GM12878 (cell line): ENCODE data around the gene PSAP. TPM values are rescaled to one million over a fixed set of nuclear protein-coding genes. Genes with fewer than 3 reads are reported as not detected.

Experiments used
- ATAC-seq: fragments of 200-7000 bp; cut with Tn5 transposase; 3 replicates; pipeline ENCODE4 v1.9.1; 2020; ENCODE audit warnings: mild to moderate bottlenecking, moderate library complexity
- BruUV-seq: library from RNA; stranded (reverse); fragments of 400-500 nt; replicated peaks from 2 replicates; lab custom pipeline; 2021; lab: Mats Ljungman, UMichigan
- CTCF ChIA-PET: fragments of 300-600 bp; sonication (Branson Sonifier 250); formaldehyde crosslinking; extraction: SDS; loops from one replicate; lab custom pipeline; 2021; ENCODE audit warnings: inconsistent platforms; lab: Yijun Ruan, JAX
- POLR2A ChIA-PET: fragments of 350-600 bp; formaldehyde crosslinking; extraction: SDS; loops from one replicate; lab custom pipeline; 2021; ENCODE audit warnings: inconsistent platforms; lab: Charles Lee
- RAD21 ChIA-PET: fragments of 300-600 bp; sonication (Branson Sonifier 250); formaldehyde crosslinking; loops from one replicate; lab custom pipeline; 2023; ENCODE audit warnings: antibody characterized with exemption; ENCODE audit not compliant: unreplicated experiment; lab: Charles Lee
- SMC1A ChIA-PET: fragments of 300-600 bp; sonication (Branson Sonifier 250); formaldehyde crosslinking; loops from one replicate; lab custom pipeline; 2023; ENCODE audit not compliant: unreplicated experiment, uncharacterized antibody; lab: Charles Lee
- DNase-seq: peaks from one replicate; pipeline ENCODE4 v3.0.0-alpha.2; 2011; ENCODE audit warnings: low read depth, low spot score
- FAIRE-seq: peaks from 3 replicates; lab custom pipeline; 2011; peaks lifted over from hg19 to GRCh38; lab: Jason Lieb, UNC
- H2AFZ ChIP-seq: 2 replicates; pipeline ENCODE4 v1.6.0; 2011; ENCODE audit warnings: low read depth, low read length, control low read depth; ENCODE audit not compliant: control insufficient read depth
- H3K27ac ChIP-seq: 2 replicates; pipeline ENCODE4 v1.5.1; 2011; ENCODE audit warnings: control low read depth; ENCODE audit not compliant: control insufficient read depth, insufficient read depth
- H3K27me3 ChIP-seq, 2 experiments: replicated peaks in 1 of 2; 2 replicates each; pipeline versions ENCODE4 v1.6.0 to v1.6.1; 2011; ENCODE audit warnings: low read length in 1 of 2; ENCODE audit not compliant: control insufficient read depth in 2 of 2, insufficient read depth in 2 of 2
- H3K36me3 ChIP-seq, 2 experiments: 2 replicates each; pipeline ENCODE4 v1.5.1; 2011; ENCODE audit warnings: low read length in 1 of 2; ENCODE audit not compliant: control insufficient read depth in 2 of 2, insufficient read depth in 2 of 2
- H3K4me1 ChIP-seq: 2 replicates; pipeline ENCODE4 v1.6.1; 2011; ENCODE audit warnings: mild to moderate bottlenecking, low read length, moderate library complexity, mixed read lengths; ENCODE audit not compliant: control insufficient read depth, insufficient read depth
- H3K4me2 ChIP-seq: 2 replicates; pipeline ENCODE4 v1.6.0; 2011; ENCODE audit warnings: control low read depth; ENCODE audit not compliant: control insufficient read depth, insufficient read depth
- H3K4me3 ChIP-seq: fragments of 200-600 bp; sonication (generic); 2 replicates; pipeline ENCODE4 v1.5.1; 2016
- H3K79me2 ChIP-seq: 2 replicates; pipeline ENCODE4 v1.6.0; 2011; ENCODE audit warnings: low read length; ENCODE audit not compliant: control insufficient read depth, insufficient read depth
- H3K9ac ChIP-seq: 2 replicates; pipeline ENCODE4 v1.8.0; 2011; ENCODE audit warnings: low read length, control low read depth, mixed read lengths; ENCODE audit not compliant: control insufficient read depth, insufficient read depth
- H3K9me3 ChIP-seq: replicated peaks from 3 replicates; pipeline ENCODE4 v1.5.1; 2011; ENCODE audit warnings: mild to moderate bottlenecking, low read length; ENCODE audit not compliant: control insufficient read depth, insufficient read depth
- H4K20me1 ChIP-seq: 2 replicates; pipeline ENCODE4 v1.6.0; 2011; ENCODE audit not compliant: control insufficient read depth, insufficient read depth
- CHD2 ChIP-seq: IDR thresholded peaks from 2 replicates; pipeline ENCODE4 v1.6.1; 2011; ENCODE audit warnings: low read depth, low read length, improper control_type of control experiment, borderline replicate concordance
- GATAD2B ChIP-seq: fragments of 450-650 bp; conservative IDR thresholded peaks from 2 replicates; pipeline ENCODE4 v1.6.1; 2017; ENCODE audit warnings: low read depth, mild to moderate bottlenecking, moderate library complexity
- SMAD5 ChIP-seq: IDR thresholded peaks from 2 replicates; pipeline ENCODE4 v1.6.1; 2016; ENCODE audit warnings: antibody characterized with exemption, low read depth
- SP1 ChIP-seq: IDR thresholded peaks from one replicate; pipeline ENCODE4 v1.6.1; 2011; ENCODE audit warnings: low read depth, low read length
- ZNF622 ChIP-seq: fragments of 450-650 bp; IDR thresholded peaks from 2 replicates; pipeline ENCODE4 v1.6.1; 2017; ENCODE audit warnings: mild to moderate bottlenecking, inconsistent platforms
- WGBS: methylation state at CpG from one replicate; pipeline ENCODE4 v1.1.6; 2016; ENCODE audit warnings: low lambda C conversion rate; ENCODE audit not compliant: insufficient replicate concordance, insufficient coverage; ENCODE audit errors: missing lambda C conversion rate; 5-methylcytosine and 5-hydroxymethylcytosine counted together
- in situ Hi-C: fragments of 300-500 bp; cut with MboI; formaldehyde crosslinking; loops from 9 replicates; pipeline ENCODE4 v1.14.3; 2018; ENCODE audit warnings: mixed read lengths
- intact Hi-C: fragments of 100-400 bp; cut with micrococcal nuclease; formaldehyde crosslinking; loops from one replicate; pipeline ENCODE4 v1.14.2; 2022; ENCODE audit not compliant: unreplicated experiment
- polyA plus RNA-seq, 11 experiments: library from polyadenylated mRNA; depleted of rRNA in 4 of 11; unstranded in 6 of 11; stranded (reverse) in 5 of 11; fragments of >200 nt; fragmentation: Nextera tagmentation in 4 of 11; fragmentation: Illumina TruSeq in 1 of 11; extraction: Ambion mirVana in 4 of 11; extraction: Trizol in 1 of 11; gene quantifications; 1 replicate in 1 of 11; 2 replicates in 10 of 11; pipeline versions ENCODE4 v1.2.1 to v1.2.3, GENCODE V29; 2011 to 2016; ENCODE audit warnings: inconsistent platforms in 2 of 11, missing spikeins in 2 of 11, low read depth in 1 of 11
- total RNA-seq, 4 experiments: library from RNA; depleted of rRNA in 3 of 4; stranded (reverse); fragments of >200 nt in 3 of 4; fragmentation: Illumina TruSeq in 1 of 4; extraction: Trizol in 1 of 4; gene quantifications; 2 replicates each; pipeline versions ENCODE4 v1.2.1 to v1.2.3, GENCODE V29; 2013 to 2021
- TF ChIP-seq, protein P1 (sequence below): IDR thresholded peaks from 2 replicates; pipeline ENCODE4 v1.6.1; 2012; ENCODE audit warnings: mild to moderate bottlenecking, low read depth, low read length
- TF ChIP-seq, protein P2 (sequence below): fragments of 150-350 bp; IDR thresholded peaks from 2 replicates; pipeline ENCODE4 v1.6.1; 2014; ENCODE audit warnings: mild to moderate bottlenecking, low read depth, low read length
- TF ChIP-seq, protein P3 (sequence below): fragments of 450-650 bp; formaldehyde crosslinking; IDR thresholded peaks from 2 replicates; pipeline ENCODE4 v1.5.0; 2022; ENCODE audit warnings: mild to moderate bottlenecking, missing genetic modification characterization

PSAP gene
- total and polyA plus RNA-seq, 10 of the 15 experiments (the other 5 are each of a cell fraction or from before 2014, with no cell fraction given): 178 to 336 (median 286) TPM

DNA sequence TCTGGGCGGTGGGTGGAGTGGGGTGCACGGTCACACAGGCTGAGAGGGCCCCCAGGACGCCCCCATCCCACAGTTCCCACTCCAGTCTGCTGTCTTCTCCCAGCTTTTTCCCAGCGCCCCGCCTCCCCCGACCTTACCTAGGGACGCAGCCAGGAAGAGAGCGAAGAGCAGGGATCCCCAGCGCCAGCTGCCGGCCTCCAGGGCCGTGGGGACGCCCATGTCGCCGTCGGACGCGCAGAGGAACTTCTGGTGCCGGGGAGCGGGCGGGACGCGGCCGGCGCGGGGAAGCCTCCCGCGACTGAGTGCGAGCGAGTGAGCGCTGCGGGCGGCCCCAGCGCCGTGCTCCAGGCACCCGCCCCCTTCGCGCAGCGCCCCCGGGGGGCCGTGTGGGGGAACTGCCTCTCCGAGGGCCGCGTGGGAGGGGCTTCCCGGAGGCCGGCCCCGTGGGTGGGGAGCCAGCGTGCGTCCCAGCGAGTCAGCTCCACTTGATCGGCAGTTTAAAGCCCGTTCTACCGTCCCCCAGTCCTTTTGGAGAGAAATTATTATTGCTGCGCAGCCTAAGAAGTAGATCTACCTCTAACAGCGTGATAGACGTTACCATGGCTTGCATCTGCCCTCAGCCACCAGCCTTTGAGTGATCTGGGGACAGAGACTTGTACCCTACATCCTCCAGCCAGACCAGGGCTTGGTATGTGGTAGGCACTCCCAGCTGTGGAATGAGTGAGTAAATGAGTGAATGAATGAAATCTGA lies 77.7 kb downstream of the PSAP start, which contains the start of gene VSIR (continued):
- no peak for TF ChIP-seq SMAD5
- TF ChIP-seq GATAD2B: peak; percentile 88
- TF ChIP-seq ZNF622: no peak

DNA sequence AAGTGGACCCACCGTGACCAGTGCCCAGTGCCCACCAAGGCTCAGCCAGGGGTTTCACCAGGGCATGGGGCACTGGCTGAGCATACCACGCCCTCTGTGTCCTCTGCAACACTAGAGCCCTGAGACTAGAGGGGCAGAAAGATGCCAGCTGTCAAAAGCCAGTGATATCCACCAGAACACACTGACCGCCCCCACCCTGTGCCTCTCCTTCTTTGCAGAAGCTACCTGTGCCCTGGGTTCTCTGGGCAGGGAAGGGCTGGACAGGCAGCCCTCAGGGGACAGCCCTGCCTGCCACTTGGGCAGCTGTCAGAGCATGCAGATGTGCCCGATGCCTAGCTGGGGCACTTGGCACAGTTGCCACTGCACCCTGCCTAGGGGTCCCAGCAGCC lies 78.2 kb downstream of the PSAP start:
- peak; percentile 5; the same call in 2 of the 3 replicates for ATAC-seq
- Histone ChIP-seq H3K27me3 (no peaks in the 10 kb centered on the region), H3K4me3 (peak overlapping the region; percentile 76), H2AFZ (no peak overlapping the region), H3K9me3 (peaks cover 4% of the 10 kb centered on the region; the same call in 2 of the 3 replicates), H3K79me2 (peaks cover 19% of the 10 kb centered on the region), H3K36me3 (no peaks in the 10 kb centered on the region), H3K27ac (peak overlapping the region; percentile 48; the same call in 1 of the 2 replicates), H3K4me2 (peak overlapping the region; percentile 99), H4K20me1 (no peaks in the 10 kb centered on the region)
- ChIA-PET POLR2A (interaction anchor here (0.6 to 3.2 kb wide), 10 partner anchors 15 to 1605 kb away, joined by 3 to 9 read pairs (median 4); partner anchors contain the start of gene PSAP), CTCF (interaction anchor here (0.5 to 7.2 kb wide), 28 partner anchors 8 to 475 kb away, joined by 3 to 97 read pairs (median 4); no protein-coding TSS in a partner anchor), RAD21 (interaction anchor here (0.8 to 3.6 kb wide), 13 partner anchors 10 to 394 kb away, joined by 3 to 29 read pairs (median 7); no protein-coding TSS in a partner anchor)
- no peak for FAIRE-seq
- no TSS peak for BruUV-seq
- intact Hi-C loops: no loop called here
- DNase-seq: no peak
- WGBS: 58% methylated on average over 4 of the region's 4 CpGs
- in situ Hi-C loops: no loop called here
- TF ChIP-seq SP1 (no peak), CHD2 (no peak)
- TF ChIP-seq, protein P1, sequence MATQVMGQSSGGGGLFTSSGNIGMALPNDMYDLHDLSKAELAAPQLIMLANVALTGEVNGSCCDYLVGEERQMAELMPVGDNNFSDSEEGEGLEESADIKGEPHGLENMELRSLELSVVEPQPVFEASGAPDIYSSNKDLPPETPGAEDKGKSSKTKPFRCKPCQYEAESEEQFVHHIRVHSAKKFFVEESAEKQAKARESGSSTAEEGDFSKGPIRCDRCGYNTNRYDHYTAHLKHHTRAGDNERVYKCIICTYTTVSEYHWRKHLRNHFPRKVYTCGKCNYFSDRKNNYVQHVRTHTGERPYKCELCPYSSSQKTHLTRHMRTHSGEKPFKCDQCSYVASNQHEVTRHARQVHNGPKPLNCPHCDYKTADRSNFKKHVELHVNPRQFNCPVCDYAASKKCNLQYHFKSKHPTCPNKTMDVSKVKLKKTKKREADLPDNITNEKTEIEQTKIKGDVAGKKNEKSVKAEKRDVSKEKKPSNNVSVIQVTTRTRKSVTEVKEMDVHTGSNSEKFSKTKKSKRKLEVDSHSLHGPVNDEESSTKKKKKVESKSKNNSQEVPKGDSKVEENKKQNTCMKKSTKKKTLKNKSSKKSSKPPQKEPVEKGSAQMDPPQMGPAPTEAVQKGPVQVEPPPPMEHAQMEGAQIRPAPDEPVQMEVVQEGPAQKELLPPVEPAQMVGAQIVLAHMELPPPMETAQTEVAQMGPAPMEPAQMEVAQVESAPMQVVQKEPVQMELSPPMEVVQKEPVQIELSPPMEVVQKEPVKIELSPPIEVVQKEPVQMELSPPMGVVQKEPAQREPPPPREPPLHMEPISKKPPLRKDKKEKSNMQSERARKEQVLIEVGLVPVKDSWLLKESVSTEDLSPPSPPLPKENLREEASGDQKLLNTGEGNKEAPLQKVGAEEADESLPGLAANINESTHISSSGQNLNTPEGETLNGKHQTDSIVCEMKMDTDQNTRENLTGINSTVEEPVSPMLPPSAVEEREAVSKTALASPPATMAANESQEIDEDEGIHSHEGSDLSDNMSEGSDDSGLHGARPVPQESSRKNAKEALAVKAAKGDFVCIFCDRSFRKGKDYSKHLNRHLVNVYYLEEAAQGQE: no peak
- TF ChIP-seq, protein P2, sequence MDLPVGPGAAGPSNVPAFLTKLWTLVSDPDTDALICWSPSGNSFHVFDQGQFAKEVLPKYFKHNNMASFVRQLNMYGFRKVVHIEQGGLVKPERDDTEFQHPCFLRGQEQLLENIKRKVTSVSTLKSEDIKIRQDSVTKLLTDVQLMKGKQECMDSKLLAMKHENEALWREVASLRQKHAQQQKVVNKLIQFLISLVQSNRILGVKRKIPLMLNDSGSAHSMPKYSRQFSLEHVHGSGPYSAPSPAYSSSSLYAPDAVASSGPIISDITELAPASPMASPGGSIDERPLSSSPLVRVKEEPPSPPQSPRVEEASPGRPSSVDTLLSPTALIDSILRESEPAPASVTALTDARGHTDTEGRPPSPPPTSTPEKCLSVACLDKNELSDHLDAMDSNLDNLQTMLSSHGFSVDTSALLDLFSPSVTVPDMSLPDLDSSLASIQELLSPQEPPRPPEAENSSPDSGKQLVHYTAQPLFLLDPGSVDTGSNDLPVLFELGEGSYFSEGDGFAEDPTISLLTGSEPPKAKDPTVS: no peak
- TF ChIP-seq, protein P3, sequence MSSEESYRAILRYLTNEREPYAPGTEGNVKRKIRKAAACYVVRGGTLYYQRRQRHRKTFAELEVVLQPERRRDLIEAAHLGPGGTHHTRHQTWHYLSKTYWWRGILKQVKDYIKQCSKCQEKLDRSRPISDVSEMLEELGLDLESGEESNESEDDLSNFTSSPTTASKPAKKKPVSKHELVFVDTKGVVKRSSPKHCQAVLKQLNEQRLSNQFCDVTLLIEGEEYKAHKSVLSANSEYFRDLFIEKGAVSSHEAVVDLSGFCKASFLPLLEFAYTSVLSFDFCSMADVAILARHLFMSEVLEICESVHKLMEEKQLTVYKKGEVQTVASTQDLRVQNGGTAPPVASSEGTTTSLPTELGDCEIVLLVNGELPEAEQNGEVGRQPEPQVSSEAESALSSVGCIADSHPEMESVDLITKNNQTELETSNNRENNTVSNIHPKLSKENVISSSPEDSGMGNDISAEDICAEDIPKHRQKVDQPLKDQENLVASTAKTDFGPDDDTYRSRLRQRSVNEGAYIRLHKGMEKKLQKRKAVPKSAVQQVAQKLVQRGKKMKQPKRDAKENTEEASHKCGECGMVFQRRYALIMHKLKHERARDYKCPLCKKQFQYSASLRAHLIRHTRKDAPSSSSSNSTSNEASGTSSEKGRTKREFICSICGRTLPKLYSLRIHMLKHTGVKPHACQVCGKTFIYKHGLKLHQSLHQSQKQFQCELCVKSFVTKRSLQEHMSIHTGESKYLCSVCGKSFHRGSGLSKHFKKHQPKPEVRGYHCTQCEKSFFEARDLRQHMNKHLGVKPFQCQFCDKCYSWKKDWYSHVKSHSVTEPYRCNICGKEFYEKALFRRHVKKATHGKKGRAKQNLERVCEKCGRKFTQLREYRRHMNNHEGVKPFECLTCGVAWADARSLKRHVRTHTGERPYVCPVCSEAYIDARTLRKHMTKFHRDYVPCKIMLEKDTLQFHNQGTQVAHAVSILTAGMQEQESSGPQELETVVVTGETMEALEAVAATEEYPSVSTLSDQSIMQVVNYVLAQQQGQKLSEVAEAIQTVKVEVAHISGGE: no peak
- TF ChIP-seq, all 136 proteins: peak for 0
- Histone ChIP-seq H3K9ac (peak overlapping the region; percentile 74), H3K4me1 (peaks cover 63% of the 10 kb centered on the region)
- SMC1A ChIA-PET: interaction anchor here (0.7 to 3.6 kb wide), 15 partner anchors 9 to 394 kb away, joined by 3 to 22 read pairs (median 6); no protein-coding TSS in a partner anchor
